ENCODE measurements around the gene HRH4.

The HRH4 gene

DNA sequence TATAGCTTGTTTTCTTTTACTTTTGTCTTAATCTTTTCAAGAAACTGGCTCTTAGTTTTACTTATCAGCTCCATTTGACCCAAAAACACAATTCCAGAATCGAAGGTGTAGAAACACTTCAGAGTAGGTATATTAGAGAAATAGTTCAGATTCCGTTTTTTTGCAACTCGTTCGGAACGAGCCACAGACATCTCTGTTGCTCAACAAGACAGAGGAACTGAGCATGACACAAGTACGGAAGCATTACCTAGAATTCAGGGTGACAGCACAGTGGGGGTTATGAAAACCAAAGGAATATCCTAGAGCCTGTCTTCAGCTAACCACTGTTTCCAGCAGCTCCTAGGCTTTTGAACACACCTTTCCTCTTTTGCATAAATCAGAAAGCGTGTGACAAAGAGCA lies 5.0 kb downstream of the HRH4 start:
- no peak for DNase-seq (ENCODE audit: low read depth)

DNA sequence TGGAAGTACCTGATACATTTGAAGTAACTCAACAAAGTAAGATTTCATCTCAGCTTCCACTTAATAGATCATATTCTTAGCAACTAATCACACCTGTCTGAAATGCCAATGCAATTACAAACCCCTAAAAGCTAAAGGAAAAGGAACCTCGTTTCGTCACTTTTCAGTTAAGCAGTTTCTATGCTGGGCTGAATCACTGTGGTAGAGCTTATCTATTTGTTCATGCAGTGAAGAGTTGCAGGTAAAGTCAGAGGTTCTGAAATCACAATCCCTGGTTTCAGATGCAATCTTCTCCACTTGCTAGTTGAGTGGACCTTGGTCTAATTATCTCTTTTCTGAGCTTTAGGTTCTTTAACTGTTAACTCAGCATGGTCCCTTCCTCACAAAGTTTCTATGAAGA lies 6.3 kb downstream of the HRH4 start:
- no peak for DNase-seq (ENCODE audit: low read depth)

DNA sequence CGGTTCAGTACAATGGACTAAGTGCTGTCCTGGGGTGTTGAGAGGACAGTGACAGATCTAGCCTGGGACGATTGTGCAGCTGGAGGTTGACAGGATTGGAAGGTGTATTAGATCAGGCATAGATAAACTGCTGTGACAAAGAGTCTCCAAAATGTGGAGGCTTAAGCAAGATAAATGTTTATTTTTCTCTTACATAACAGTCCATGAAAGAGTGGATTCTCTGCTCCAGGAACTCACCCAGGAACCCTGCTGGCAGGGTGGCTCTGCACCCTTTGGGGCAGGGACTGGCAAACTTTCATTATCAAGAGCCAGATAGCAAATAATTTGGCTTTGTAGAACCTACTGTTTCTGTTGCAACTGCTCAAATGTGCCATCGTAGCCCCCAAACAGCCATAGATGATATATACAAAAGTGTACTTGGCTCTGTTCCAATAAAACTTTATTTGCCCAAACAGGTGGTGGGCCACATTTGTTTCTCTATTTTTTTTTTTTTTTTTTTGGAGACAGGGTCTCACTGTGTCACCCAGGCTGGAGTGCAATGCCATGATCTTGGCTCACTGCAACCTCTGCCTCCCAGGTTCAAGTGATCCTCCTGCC lies 9.7 kb downstream of the HRH4 start:
- no peak for DNase-seq (ENCODE audit: low read depth)

DNA sequence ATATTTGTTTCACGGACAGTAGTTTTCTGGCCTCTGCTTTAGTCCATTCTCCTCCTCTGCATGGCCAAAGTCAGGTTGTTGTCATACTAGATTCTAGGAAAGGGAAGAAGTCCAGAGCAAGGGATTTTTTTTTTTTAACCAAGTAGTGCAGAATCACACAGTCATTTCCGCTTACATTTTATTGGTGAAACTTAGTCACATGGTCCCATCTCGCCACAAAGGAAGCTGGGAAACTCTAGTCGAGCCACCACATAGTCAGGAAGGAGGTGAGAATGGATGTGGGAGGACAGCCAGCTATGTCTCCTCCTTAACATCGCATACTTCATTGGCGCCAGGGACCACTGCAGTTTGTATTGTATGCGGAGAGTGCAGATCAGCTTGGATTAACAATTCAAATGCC lies 10.4 kb downstream of the HRH4 start:
- DNase-seq (ENCODE audit: low read depth), result no peak

DNA sequence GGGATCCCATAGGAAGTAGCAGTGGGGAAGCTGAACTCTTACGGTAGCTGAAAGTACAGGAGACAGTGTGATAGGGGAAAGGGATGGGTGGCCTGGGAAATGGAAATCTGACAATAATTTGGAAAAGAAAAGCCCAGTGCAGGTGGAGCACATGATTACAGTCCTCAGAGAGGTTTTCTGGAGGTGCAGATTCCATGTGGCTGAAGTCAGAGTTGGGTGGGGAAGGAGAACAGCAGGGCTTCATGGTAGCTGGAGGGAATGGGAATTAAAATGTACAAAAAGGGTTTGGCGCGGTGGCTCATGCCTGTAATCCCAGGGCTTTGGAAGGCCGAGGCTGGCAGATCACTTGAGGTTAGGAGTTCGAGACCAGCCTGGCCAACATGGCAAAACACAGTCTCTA lies 12.2 kb downstream of the HRH4 start:
- no peak for DNase-seq (ENCODE audit: low read depth)

DNA sequence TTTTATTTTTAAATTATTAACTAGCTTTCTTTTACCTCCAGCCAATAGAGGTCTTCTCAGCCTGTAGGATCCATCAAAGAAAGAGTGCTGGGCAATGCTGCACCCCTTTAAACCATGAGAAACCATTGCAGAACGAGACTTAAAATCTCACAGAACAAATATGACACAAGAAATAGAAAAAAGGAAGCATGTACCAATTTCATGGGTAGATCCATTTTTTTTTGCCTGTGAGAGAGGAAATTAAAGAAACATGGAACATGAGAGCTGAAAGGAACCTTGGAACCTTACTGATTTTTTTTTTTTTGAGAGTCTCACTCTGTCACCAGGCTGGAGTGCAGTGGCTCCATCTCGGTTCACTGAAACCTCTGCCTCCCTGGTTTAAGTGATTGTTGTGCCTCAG lies 14.0 kb downstream of the HRH4 start:
- DNase-seq (ENCODE audit: low read depth), result no peak

DNA sequence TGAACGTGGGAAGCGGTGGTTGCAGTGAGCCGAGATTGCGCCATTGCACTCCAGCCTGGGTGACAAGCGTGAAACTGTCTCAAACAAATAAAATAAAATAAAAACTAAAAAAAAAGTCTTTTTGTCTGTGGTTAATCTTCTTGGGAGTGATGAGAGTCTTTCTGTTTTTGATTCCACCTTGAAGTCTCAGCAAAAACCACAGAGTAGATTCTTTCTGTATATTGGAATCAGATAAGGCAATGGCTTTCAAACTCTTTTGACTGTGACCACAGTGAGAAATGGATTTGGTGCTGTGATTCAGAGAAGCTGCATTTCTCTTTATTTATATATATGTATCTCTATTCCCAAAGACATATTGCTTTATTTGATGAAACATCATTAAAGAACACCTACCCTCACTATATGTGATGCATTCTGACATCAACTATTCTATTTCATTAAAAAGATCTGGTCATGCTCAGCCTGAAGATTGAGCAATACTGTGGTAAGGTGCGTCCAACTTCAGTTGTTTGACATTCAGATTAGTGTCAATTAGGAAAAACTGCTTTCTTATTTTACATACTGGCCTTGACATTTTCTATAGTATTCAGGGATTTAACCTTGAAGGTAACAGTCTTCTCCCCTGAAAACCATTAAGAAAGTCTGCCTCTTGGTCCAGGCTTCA lies 15.6 kb downstream of the HRH4 start:
- DNase-seq (ENCODE audit: low read depth), result no peak

DNA sequence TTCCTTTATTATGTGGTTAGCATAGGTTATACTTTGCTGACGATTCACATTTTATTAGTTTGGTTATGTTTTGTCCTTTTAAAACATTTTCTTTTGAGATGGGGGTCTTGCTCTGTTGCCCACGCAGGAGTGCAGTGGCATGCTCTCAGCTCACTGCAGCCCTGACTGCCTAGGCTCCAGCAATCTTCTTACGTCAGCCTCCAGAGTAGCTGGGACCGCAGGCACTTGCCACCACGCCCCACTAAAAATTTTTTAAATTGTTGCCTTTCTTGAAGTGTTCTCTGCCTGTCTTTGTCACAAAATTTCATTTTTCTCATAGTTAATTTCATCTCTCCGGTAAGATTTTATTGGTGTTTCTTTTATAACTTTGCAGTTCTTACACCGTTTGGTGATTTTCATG lies 18.9 kb downstream of the HRH4 start:
- DNase-seq (ENCODE audit: low read depth), result no peak

DNA sequence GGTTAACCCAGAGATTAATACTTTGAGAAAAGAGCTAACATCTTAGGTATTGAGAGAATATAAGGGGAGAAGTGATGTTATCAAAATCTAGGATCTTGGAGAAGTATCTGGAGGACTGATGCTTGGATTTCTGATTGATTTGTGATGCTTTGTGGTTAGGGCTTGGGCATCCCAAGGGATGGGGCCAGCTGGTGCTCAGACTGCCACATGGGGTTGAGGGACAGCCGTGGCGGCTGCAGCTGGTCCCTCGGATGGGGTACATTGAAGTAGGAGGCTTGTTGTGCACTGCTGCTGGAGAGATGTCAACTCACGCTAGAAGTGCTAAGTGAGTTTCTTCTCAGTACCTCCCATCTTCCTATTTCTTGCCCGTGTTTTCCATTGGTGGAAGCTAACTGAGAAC lies 22.4 kb downstream of the HRH4 start:
- DNase-seq (ENCODE audit: low read depth), result no peak

DNA sequence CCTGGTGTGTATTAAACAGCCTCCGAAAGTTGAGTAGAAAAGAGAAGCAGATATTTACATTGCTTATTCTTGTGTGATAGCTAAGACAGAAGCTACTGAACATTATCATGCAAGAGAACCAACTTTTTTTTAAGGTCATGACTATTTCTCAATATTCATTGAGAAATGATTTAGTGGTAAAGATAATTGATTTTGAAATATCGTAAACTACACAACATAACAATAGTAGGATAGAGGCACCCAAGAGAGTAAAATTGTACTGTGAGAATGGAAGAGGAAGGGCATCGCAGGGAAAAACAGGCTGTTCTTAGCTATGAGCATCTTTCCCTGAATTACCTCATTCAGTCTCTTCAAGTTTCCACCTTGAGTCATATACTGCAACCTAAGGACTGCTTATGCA lies 25.2 kb downstream of the HRH4 start:
- DNase-seq (ENCODE audit: low read depth), result no peak

DNA sequence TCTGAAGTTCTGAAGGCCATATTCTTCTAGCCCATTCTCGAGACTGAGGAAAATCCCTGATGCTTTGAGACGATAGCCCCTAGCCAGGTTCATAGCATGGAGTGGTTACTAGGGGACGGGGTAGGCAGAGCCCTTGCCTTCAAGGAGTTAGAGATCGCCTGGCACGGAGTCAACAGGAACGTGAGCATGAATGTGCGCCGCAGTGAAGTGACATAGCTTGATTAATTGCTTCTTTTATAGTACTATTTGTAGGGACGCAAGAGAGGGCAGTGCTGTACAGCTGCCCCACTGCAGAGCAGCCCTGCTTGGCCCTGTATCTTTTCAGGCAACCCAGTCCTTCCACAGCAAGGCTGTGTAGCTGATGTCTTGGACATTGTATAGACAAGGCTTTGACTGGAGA lies 26.2 kb downstream of the HRH4 start:
- DNase-seq (ENCODE audit: low read depth), result no peak

DNA sequence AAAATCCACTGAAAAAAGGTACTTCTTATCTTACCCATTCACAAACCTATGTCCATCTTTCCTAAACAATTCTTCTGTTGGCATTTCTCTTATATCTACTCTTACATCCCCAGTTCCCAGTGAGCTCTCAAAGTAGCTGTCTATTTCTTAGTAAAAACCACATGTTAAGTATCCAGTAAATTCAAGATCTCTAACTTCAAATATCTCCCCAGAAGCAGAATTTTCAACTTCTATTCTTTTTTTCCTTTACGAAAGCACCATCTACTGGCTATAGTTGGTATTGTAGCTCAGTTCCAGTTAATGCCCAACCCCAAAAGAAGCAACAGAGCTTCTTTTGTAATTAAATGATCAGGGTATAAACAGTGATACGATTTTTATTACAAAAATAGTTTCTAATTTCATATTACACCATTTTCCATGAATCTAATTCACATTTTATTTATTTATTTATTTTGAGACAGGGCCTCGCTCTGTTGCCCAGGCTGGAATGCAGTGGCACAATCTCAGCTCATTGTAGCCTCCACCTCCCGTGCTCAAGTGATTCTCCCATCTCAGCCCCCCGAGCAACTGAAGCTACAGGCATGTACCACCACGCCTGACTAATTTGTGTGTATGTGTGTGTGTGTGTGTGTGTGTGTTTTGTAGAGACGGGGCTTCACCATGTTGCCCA lies 28.5 kb downstream of the HRH4 start:
- no peak for DNase-seq (ENCODE audit: low read depth)

DNA sequence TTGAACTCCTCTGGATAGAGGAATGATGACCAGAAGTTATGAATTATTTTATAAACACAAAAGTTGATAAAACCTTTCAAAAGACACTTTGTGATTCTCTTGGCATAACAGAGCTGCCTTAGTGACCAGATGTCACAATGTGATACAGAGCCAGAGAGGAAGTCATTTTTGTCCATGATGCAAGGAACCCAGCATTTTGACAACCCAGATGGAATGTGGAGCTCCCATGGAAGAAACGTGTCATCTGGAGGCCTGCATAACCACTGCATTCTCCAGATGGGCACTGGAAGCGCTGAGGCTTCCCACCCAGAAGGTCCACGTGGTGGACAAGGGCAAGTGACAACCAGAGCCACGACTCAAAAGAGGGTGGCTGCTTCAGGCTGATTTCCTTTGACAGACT lies 30.1 kb downstream of the HRH4 start:
- DNase-seq (ENCODE audit: low read depth), result no peak

DNA sequence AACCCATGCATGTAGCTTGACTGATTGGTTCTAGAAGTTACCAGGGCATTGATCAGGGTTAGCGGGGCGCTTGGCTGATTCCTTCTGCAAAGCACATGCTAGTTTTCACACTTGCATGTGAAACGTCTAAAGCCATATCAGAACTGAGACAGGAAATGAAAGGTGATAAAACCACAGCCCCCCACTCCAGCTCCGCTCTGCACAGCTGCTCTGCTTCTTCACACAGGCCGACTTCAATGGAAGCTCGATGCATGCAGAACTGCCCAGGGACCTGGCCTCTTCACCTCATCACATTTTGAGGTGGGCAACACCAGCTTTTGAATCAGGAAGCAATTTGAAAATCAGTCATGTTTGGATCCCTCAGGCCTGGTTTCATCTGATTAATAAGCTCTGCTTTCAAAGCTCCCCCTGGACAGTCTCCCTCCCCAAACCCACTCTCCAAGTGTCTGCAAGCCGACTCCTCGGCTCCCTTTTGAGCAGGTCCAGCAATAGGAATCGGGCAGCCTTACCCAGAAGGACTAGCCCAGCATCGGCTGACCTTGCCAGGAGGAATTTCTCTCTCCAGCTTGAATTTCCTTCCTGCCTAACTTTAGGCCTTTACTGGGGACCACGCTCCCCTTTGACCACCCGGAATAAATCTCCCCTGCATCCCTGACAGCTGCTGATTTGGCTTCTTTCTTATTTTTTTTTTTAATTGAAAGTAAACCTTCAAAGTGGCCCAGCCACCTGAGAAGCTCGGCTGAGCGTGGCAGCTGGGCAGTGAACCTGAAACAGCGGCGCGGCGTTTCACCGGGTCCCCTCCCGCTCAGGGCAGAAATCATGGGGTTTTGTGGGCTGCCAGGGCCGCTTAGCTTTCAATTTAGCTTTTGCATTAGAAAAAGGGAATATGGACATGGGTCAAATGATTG lies 31.7 kb downstream of the HRH4 start:
- DNase-seq (ENCODE audit: low read depth), result no peak

DNA sequence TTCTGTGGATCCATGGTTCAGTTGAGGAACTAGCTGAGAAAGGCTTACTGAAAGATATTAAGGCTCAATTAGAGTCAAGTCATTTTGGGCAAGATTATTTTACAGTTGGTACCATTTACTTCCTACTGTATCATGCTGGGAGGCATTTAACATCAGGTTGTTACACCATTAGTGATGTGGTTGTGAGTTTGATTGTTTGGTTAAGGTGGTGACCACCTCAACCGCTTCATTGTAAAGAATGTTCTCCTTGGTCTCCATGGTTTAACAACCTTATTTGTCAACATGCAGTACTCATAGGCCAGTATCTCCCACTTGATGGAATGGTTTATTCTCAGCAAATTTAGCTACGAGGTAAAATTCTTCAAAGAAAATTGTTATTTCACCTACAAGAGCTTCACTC lies 34.1 kb downstream of the HRH4 start:
- DNase-seq (ENCODE audit: low read depth), result no peak

DNA sequence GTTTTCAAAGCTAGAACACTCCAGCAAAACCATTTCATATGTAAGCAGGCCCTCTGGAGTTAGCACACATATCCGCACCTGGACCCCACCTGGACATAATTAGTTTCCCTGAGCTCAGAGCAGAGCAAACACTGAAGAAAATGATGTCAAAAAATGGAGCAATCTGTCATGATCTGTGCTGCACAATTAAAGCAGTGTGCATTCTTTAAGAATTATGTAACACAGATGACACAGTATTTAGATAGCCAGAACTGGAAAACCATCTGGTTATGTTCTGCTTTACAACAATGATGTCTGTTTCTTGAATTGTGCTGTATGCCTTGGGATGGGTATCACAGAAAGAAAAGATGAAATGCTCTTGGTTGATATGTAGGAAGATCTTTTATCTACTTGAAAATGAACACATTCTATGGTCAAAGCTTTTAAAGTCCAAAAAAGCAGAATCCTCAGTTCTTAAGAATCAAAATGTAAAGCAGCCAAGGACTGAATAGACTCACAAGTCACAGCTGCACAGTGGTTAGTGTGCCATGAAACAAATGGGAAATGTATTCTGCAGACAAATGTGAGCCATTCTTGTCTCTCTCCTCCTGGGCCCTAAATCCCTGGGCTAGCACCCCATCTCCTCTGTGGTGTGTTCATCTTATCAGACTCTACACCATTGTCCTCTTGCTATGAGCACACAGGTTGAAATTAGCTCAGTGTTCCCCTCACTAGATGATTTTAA lies 36.8 kb downstream of the HRH4 start:
- DNase-seq (ENCODE audit: low read depth), result no peak

DNA sequence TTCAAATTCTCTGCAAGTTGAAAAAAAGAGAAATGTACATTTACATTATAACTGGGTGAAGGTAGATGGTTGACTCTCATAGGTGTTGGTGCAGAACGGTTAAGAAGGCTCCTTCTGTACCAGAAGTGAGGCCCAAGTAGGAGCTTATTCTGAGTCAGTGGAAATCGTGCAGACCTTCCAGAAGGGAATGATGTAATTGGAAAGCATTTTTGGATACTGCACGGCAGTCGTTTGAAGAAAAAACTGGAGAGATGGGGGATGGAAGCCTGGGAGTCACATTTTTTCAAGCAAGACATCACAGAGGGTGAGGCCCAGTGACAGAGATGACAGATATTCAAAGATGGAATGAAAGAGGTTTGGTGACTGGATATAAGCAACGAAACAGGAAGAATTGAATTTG lies 39.4 kb downstream of the HRH4 start:
- DNase-seq (ENCODE audit: low read depth), result no peak

DNA sequence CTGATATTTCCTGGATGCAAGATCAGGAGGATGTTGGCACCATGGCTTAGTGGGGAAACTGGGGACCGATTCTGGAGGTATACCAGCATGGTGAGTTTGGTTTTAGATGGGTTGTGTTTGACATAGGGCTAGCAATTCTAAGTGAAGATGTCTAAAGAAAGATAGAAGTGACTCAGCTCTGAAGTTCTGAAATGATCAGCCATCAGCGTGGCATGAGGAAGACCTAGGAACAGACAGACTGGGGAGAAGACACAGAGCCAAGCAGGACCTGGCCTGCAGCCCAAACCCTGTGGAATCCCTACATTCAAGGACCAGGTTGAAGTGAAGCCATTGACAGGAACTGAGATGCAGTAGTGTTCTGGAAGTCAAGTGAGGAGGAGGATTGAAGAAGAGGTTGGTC lies 39.8 kb downstream of the HRH4 start:
- no peak for DNase-seq (ENCODE audit: low read depth)

DNA sequence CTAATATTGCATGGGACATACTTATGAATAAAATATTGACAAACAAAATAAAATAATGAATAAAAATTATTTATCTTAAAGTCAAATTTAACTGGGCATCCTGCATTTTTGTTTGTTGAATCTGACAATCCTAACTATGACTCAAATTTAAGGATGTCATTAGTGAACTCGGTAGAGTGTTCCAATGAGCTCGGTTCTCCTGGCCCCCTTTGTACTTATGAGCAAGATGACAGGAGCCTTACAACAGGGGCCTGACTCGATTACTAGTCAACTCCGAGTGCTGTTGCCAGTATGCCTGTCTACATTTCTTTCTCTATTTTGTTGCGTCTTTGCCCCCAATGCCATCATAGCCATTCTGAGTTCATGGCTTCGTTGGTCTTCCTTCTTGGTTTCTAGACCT lies 40.3 kb downstream of the HRH4 start:
- no peak for DNase-seq (ENCODE audit: low read depth)

DNA sequence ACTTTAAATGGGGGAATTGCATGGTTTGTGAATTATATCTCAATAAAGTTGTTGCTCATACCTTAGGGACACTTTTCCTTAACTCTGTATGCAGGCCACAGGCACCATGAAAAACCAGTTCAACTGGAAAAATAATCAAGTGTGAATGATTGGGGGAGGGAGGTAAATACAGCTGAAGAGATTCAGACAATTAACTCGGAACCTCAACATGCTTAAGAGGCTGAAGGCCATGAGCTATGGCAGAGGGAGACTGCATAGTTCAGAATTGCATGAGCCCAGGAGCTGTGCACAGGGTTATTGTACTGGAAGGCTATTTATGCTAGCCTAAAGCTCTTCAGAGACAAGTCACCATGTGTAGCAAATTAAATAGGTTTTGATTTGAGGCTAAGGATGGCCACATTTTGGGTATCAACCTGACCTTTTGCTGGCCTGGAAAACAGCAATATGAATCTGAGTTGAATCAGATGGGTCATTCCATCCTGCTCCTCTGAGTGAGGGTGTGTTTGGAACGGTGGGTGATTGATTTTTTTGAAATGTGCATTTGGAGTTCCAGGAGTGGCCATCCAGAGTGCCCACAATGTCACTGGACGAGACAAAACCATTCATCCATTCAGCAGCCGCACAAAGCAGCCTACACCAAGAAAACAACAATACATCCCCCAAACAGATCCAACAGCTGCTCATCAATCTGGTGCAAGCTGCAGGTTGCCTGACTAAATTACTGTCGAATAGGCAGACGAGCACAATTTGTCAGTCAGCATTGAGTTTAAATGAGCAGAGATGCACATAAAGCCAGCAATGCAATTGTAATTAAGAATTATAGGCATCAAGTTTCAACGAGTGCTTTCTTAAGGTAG lies 42.5 kb downstream of the HRH4 start:
- DNase-seq (ENCODE audit: low read depth), result no peak

DNA sequence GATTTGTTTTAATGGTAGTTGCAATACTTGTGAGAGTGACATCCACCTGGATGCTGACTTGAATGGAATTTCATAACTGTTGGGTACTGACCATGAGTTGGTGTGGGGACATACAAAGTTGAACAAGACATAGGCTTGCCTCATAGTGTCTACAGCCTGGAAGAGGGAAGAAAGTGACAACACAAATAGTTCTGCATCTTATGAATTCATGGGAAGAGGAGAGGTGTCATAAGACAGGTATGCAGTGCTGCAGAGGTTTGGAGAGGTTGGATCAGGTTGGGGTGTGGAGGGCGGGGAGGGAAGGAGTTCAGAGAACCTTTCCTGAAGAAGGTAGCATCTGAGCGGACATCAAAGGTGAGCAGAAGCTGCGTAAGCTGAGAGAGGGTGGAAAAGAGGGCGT lies 44.0 kb downstream of the HRH4 start:
- no peak for DNase-seq (ENCODE audit: low read depth)
